ENCODE data around the gene EVX2. TPM values are rescaled to one million over a fixed set of nuclear protein-coding genes. Genes with fewer than 3 reads are reported as not detected.

EVX2 gene
- total RNA-seq, 1 donor from 2014 or later, result not detected

- H3K4me1 Mint-ChIP-seq (ENCODE audit: unreplicated experiment), result peaks cover 21% of the 10 kb centered on the region
- H3K9me3 Mint-ChIP-seq (ENCODE audit: unreplicated experiment), result no peaks in the 10 kb centered on the region
- H3K27me3 Mint-ChIP-seq (ENCODE audit: unreplicated experiment), result peaks cover 44% of the 10 kb centered on the region
- TF ChIP-seq CTCF (IDR thresholded peaks at IDR 0.05; ENCODE audit: unreplicated experiment), result peak; percentile 45
- H3K36me3 Mint-ChIP-seq (ENCODE audit: low read depth, unreplicated experiment), result peaks cover 4% of the 10 kb centered on the region
- no peak overlapping the region for H3K27ac Mint-ChIP-seq (ENCODE audit: unreplicated experiment)
- H3K4me3 Mint-ChIP-seq (ENCODE audit: unreplicated experiment), result peak overlapping the region; percentile 87
- peak; percentile 74 for DNase-seq (ENCODE audit: low spot score)
Observed at GRCh38 chr2:176088048-176088936, 4.5 kb upstream of the EVX2 start.

- H3K27ac Mint-ChIP-seq (ENCODE audit: unreplicated experiment), result no peak overlapping the region
- TF ChIP-seq CTCF (IDR thresholded peaks at IDR 0.05; ENCODE audit: unreplicated experiment), result no peak
- peaks cover 26% of the 10 kb centered on the region for H3K4me1 Mint-ChIP-seq (ENCODE audit: unreplicated experiment)
- H3K36me3 Mint-ChIP-seq (ENCODE audit: low read depth, unreplicated experiment), result peaks cover 4% of the 10 kb centered on the region
- peaks cover 47% of the 10 kb centered on the region for H3K27me3 Mint-ChIP-seq (ENCODE audit: unreplicated experiment)
- no peaks in the 10 kb centered on the region for H3K9me3 Mint-ChIP-seq (ENCODE audit: unreplicated experiment)
- H3K4me3 Mint-ChIP-seq (ENCODE audit: unreplicated experiment), result no peak overlapping the region
- DNase-seq (ENCODE audit: low spot score), result no peak
Observed at GRCh38 chr2:176087330-176088047, 3.7 kb upstream of the EVX2 start.

- Mint-ChIP-seq H3K27me3 (ENCODE audit: unreplicated experiment) (peaks cover 46% of the 10 kb centered on the region), H3K27ac (ENCODE audit: unreplicated experiment) (no peak overlapping the region), H3K4me3 (ENCODE audit: unreplicated experiment) (peak overlapping the region; percentile 47), H3K4me1 (ENCODE audit: unreplicated experiment) (peaks cover 21% of the 10 kb centered on the region), H3K36me3 (ENCODE audit: low read depth, unreplicated experiment) (peaks cover 4% of the 10 kb centered on the region), H3K9me3 (ENCODE audit: unreplicated experiment) (no peaks in the 10 kb centered on the region)
- peak; percentile 70 for DNase-seq (ENCODE audit: low spot score)
- TF ChIP-seq CTCF (IDR thresholded peaks at IDR 0.05; ENCODE audit: unreplicated experiment), result no peak
Observed at GRCh38 chr2:176085861-176086771, 2.4 kb upstream of the EVX2 start.

- Mint-ChIP-seq H3K36me3 (ENCODE audit: low read depth, unreplicated experiment) (peaks cover 4% of the 10 kb centered on the region), H3K27ac (ENCODE audit: unreplicated experiment) (no peak overlapping the region), H3K4me1 (ENCODE audit: unreplicated experiment) (peaks cover 25% of the 10 kb centered on the region), H3K4me3 (ENCODE audit: unreplicated experiment) (peak overlapping the region; percentile 67), H3K9me3 (ENCODE audit: unreplicated experiment) (no peaks in the 10 kb centered on the region), H3K27me3 (ENCODE audit: unreplicated experiment) (peaks cover 45% of the 10 kb centered on the region)
- DNase-seq (ENCODE audit: low spot score), result peak; percentile 15
- no peak for TF ChIP-seq CTCF (IDR thresholded peaks at IDR 0.05; ENCODE audit: unreplicated experiment)
Observed at GRCh38 chr2:176085120-176085788, 1.5 kb upstream of the EVX2 start.

All from endothelial cell (in vitro differentiated cells).